ENCODE measurements around the gene MT1X. TPM values are rescaled to one million over a fixed set of nuclear protein-coding genes. Genes with fewer than 3 reads are reported as not detected.

Gene MT1X
- total RNA-seq, 2 donors from 2014 or later: 1.5 to 8.8 TPM

DNA sequence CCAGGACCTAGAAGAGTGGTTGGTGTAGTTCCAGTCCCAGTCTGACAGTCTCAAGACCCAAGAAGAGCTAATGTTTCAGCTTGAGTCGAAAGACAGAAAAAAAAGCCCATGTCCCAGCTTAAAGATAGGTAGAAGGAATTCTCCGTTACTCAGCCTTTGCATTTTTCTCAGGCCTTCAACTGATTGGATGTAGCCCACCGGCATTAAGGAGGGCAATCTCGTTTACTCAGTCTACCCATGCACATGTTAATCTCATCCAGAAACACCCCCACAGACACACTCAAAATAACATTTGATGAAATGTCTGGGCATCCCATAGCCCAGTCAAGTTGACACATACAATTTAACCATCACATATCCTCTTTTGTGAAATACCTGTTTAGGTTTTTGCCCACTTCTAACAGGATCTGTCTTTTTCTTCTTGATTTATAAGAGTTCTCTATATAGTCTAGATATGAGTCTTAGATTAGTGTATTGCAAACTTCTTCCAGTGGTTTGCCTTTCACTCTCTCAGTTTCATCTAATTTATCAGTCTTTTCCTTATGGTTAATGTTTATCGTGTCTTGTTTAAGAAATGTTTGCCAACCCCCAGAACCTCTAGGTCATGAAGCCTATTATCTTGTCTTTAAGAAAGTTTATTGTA lies 40.1 kb downstream of the MT1X start:
- Histone ChIP-seq H3K27me3 (ENCODE audit: control insufficient read depth, insufficient read depth, low read length, poor library complexity, severe bottlenecking) (no peaks in the 10 kb centered on the region), H3K36me3 (ENCODE audit: control insufficient read depth, insufficient read depth, low read length) (no peaks in the 10 kb centered on the region), H3K4me1 (ENCODE audit: control insufficient read depth, insufficient read depth, low read length) (no peaks in the 10 kb centered on the region), H3K9me3 (ENCODE audit: control insufficient read depth, low read length) (no peaks in the 10 kb centered on the region), H3K27ac (ENCODE audit: low read depth, low read length) (no peak overlapping the region), H3K9ac (ENCODE audit: extremely low read depth, low read length, poor library complexity, severe bottlenecking) (no peak overlapping the region), H3K4me3 (ENCODE audit: low read length) (no peak overlapping the region)
- DNase-seq: no peak
- H3K4me3 Mint-ChIP-seq: no peak overlapping the region
- no peaks in the 10 kb centered on the region for H3K4me1 Mint-ChIP-seq
- 82 to 87% methylated on average over 4 of the region's 5 CpGs for WGBS, 2 experiments (ENCODE audit: insufficient coverage in 1 of 2, insufficient read length in 1 of 2)
- H3K27ac Mint-ChIP-seq: no peak overlapping the region
- peaks cover 5% of the 10 kb centered on the region for H3K27me3 Mint-ChIP-seq (ENCODE audit: insufficient read depth)
- H3K36me3 Mint-ChIP-seq (ENCODE audit: low read depth): no peaks in the 10 kb centered on the region
- TF ChIP-seq, protein P1, sequence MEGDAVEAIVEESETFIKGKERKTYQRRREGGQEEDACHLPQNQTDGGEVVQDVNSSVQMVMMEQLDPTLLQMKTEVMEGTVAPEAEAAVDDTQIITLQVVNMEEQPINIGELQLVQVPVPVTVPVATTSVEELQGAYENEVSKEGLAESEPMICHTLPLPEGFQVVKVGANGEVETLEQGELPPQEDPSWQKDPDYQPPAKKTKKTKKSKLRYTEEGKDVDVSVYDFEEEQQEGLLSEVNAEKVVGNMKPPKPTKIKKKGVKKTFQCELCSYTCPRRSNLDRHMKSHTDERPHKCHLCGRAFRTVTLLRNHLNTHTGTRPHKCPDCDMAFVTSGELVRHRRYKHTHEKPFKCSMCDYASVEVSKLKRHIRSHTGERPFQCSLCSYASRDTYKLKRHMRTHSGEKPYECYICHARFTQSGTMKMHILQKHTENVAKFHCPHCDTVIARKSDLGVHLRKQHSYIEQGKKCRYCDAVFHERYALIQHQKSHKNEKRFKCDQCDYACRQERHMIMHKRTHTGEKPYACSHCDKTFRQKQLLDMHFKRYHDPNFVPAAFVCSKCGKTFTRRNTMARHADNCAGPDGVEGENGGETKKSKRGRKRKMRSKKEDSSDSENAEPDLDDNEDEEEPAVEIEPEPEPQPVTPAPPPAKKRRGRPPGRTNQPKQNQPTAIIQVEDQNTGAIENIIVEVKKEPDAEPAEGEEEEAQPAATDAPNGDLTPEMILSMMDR (conservative IDR thresholded peaks at IDR 0.05): no peak
- no peaks in the 10 kb centered on the region for H3K9me3 Mint-ChIP-seq

- no peaks in the 10 kb centered on the region for H3K9me3 ChIP-seq (ENCODE audit: control insufficient read depth, low read length)
- H3K9me3 Mint-ChIP-seq: no peaks in the 10 kb centered on the region
- no peak overlapping the region for H3K27ac ChIP-seq (ENCODE audit: low read depth, low read length)
- H3K27me3 Mint-ChIP-seq (ENCODE audit: insufficient read depth): peaks cover 5% of the 10 kb centered on the region
- H3K4me1 ChIP-seq (ENCODE audit: control insufficient read depth, insufficient read depth, low read length): no peaks in the 10 kb centered on the region
- no peak overlapping the region for H3K4me3 Mint-ChIP-seq
- no peaks in the 10 kb centered on the region for H3K36me3 Mint-ChIP-seq (ENCODE audit: low read depth)
- no peak for DNase-seq
- H3K36me3 ChIP-seq (ENCODE audit: control insufficient read depth, insufficient read depth, low read length): no peaks in the 10 kb centered on the region
- no peak overlapping the region for H3K9ac ChIP-seq (ENCODE audit: extremely low read depth, low read length, poor library complexity, severe bottlenecking)
- H3K27ac Mint-ChIP-seq: no peak overlapping the region
- no peaks in the 10 kb centered on the region for H3K27me3 ChIP-seq (ENCODE audit: control insufficient read depth, insufficient read depth, low read length, poor library complexity, severe bottlenecking)
- H3K4me1 Mint-ChIP-seq: peaks cover 6% of the 10 kb centered on the region
- TF ChIP-seq, protein P1 (conservative IDR thresholded peaks at IDR 0.05): no peak
- WGBS, 2 experiments (ENCODE audit: insufficient coverage in 1 of 2, insufficient read length in 1 of 2): 79% methylated on average over 3 of the region's 3 CpGs; no CpG with 5 or more reads in 1 of the 2 experiments
- no peak overlapping the region for H3K4me3 ChIP-seq (ENCODE audit: low read length)
Measured at GRCh38 chr16:56724191-56724590, 41.9 kb downstream of the MT1X start.

GRCh38 chr16:56726283-56726682 lies 44.0 kb downstream of the MT1X start:
- no peak overlapping the region for H3K4me3 ChIP-seq (ENCODE audit: low read length)
- H3K9ac ChIP-seq (ENCODE audit: extremely low read depth, low read length, poor library complexity, severe bottlenecking): no peak overlapping the region
- no peaks in the 10 kb centered on the region for H3K9me3 ChIP-seq (ENCODE audit: control insufficient read depth, low read length)
- no peaks in the 10 kb centered on the region for H3K36me3 ChIP-seq (ENCODE audit: control insufficient read depth, insufficient read depth, low read length)
- peaks cover 5% of the 10 kb centered on the region for H3K27me3 Mint-ChIP-seq (ENCODE audit: insufficient read depth)
- no peaks in the 10 kb centered on the region for H3K27me3 ChIP-seq (ENCODE audit: control insufficient read depth, insufficient read depth, low read length, poor library complexity, severe bottlenecking)
- TF ChIP-seq, protein P1 (conservative IDR thresholded peaks at IDR 0.05): no peak
- DNase-seq: no peak
- no peaks in the 10 kb centered on the region for H3K9me3 Mint-ChIP-seq
- H3K4me1 ChIP-seq (ENCODE audit: control insufficient read depth, insufficient read depth, low read length): no peaks in the 10 kb centered on the region
- H3K27ac Mint-ChIP-seq: no peak overlapping the region
- H3K36me3 Mint-ChIP-seq (ENCODE audit: low read depth): no peaks in the 10 kb centered on the region
- WGBS, 2 experiments (ENCODE audit: insufficient coverage in 1 of 2, insufficient read length in 1 of 2): 91 to 94% methylated on average over 1 to 2 of the region's 2 CpGs
- H3K4me1 Mint-ChIP-seq: peaks cover 14% of the 10 kb centered on the region
- H3K4me3 Mint-ChIP-seq: no peak overlapping the region
- H3K27ac ChIP-seq (ENCODE audit: low read depth, low read length): no peak overlapping the region

Measured in endodermal cell (in vitro differentiated cells).